Endothelial cell of umbilical vein (primary cell): ENCODE results near the gene MDP1. TPM values are rescaled to one million over a fixed set of nuclear protein-coding genes. Genes with fewer than 3 reads are reported as not detected.
"Not testable (repeated sequence)": the region's sequence is repeated elsewhere in the genome, so short reads cannot be mapped to it uniquely, and the experiment has no call there.

Source experiments
- BruUV-seq: library from RNA; stranded (reverse); fragments of 400-500 nt; replicated peaks from 2 replicates; lab custom pipeline; 2021; lab: Mats Ljungman, UMichigan
- CTCF ChIA-PET: fragments of 300-600, 350-600 bp; sonication (Branson Sonifier 250); formaldehyde crosslinking; loops from one replicate; lab custom pipeline; 2021; ENCODE audit warnings: antibody characterized with exemption, inconsistent platforms; lab: Charles Lee
- POLR2A ChIA-PET: fragments of 300-600, 350-600 bp; sonication (Branson Sonifier 250); formaldehyde crosslinking; loops from one replicate; lab custom pipeline; 2021; ENCODE audit warnings: antibody characterized with exemption, inconsistent platforms; lab: Charles Lee
- DNase-seq: peaks from one replicate; pipeline ENCODE4 v3.0.0-alpha.2; 2011; ENCODE audit warnings: low read depth, low spot score
- FAIRE-seq: peaks from 2 replicates; lab custom pipeline; 2011; peaks lifted over from hg19 to GRCh38; lab: Jason Lieb, UNC
- H2AFZ ChIP-seq: 2 replicates; pipeline ENCODE4 v1.6.0; 2012; ENCODE audit warnings: low read depth, low read length, control low read depth, inconsistent platforms
- H3K27ac ChIP-seq: 2 replicates; pipeline ENCODE4 v1.5.1; 2011; ENCODE audit warnings: low read depth, mild to moderate bottlenecking, control low read depth, low read length, moderate library complexity; ENCODE audit not compliant: insufficient read depth
- H3K27me3 ChIP-seq, 2 experiments: 2 replicates each; pipeline versions ENCODE4 v1.6.0 to v1.6.1; 2011; ENCODE audit warnings: low read length in 2 of 2, mixed read lengths in 1 of 2; ENCODE audit not compliant: control insufficient read depth in 2 of 2, insufficient read depth in 2 of 2
- H3K36me3 ChIP-seq, 2 experiments: 2 replicates in 1 of 2; 3 replicates in 1 of 2; pipeline ENCODE4 v1.5.1; 2011; ENCODE audit warnings: low read length in 2 of 2, mild to moderate bottlenecking in 1 of 2, moderate library complexity in 1 of 2; ENCODE audit not compliant: control insufficient read depth in 2 of 2, insufficient read depth in 2 of 2; ENCODE audit errors: extremely low read depth in 1 of 2
- H3K4me1 ChIP-seq: 3 replicates; pipeline ENCODE4 v1.5.1; 2011; ENCODE audit warnings: mild to moderate bottlenecking, low read length; ENCODE audit not compliant: control insufficient read depth, insufficient read depth; ENCODE audit errors: extremely low read depth
- H3K4me2 ChIP-seq: 2 replicates; pipeline ENCODE4 v1.6.1; 2011; ENCODE audit warnings: low read length, control low read depth, mixed read lengths; ENCODE audit not compliant: insufficient read depth
- H3K4me3 ChIP-seq, 3 experiments: fragments of 200-600 bp in 1 of 3; sonication (generic), shearing (Covaris generic) in 1 of 3; replicated peaks in 1 of 3; 2 replicates each; pipeline ENCODE4 v1.5.1; 2011 to 2016; ENCODE audit warnings: control low read depth in 3 of 3, low read length in 3 of 3, mild to moderate bottlenecking in 2 of 3, inconsistent platforms in 1 of 3, low read depth in 1 of 3, moderate library complexity in 1 of 3; ENCODE audit not compliant: insufficient read depth in 1 of 3
- H3K79me2 ChIP-seq: 2 replicates; pipeline ENCODE4 v1.6.0; 2012; ENCODE audit warnings: low read length, inconsistent platforms; ENCODE audit not compliant: control insufficient read depth, insufficient read depth
- H3K9ac ChIP-seq: replicated peaks from 2 replicates; pipeline ENCODE3; 2011; ENCODE audit warnings: low read length, control low read depth; ENCODE audit not compliant: insufficient read depth; ENCODE audit errors: extremely low read depth
- H3K9me1 ChIP-seq: replicated peaks from 3 replicates; pipeline ENCODE4 v1.6.0; 2011; ENCODE audit warnings: mild to moderate bottlenecking, low read length; ENCODE audit not compliant: control insufficient read depth, insufficient read depth; ENCODE audit errors: extremely low read depth
- H3K9me3 ChIP-seq: replicated peaks from 2 replicates; pipeline ENCODE4 v1.5.1; 2012; ENCODE audit warnings: low read length, inconsistent platforms; ENCODE audit not compliant: control insufficient read depth, insufficient read depth
- H4K20me1 ChIP-seq: replicated peaks from 2 replicates; pipeline ENCODE3; 2011; ENCODE audit warnings: mild to moderate bottlenecking, low read length; ENCODE audit not compliant: control insufficient read depth, insufficient read depth; ENCODE audit errors: extremely low read depth
- CTCF ChIP-seq, 2 donors: IDR thresholded peaks; 1 replicate in 1 of 2; 2 replicates in 1 of 2; pipeline ENCODE4 v1.5.1; 2011; ENCODE audit warnings: low read length in 2 of 2, mild to moderate bottlenecking in 2 of 2, moderate library complexity in 2 of 2, control low read depth in 1 of 2, inconsistent platforms in 1 of 2, low read depth in 1 of 2; ENCODE audit not compliant: insufficient read depth in 1 of 2; ENCODE audit errors: extremely low read depth in 1 of 2
- EZH2 ChIP-seq: IDR thresholded peaks from 2 replicates; pipeline ENCODE4 v1.6.1; 2012; ENCODE audit warnings: borderline replicate concordance, low read depth, mild to moderate bottlenecking, moderate library complexity, low read length, inconsistent platforms; ENCODE audit not compliant: severe bottlenecking
- FOS ChIP-seq: IDR thresholded peaks from 2 replicates; pipeline ENCODE4 v1.6.1; 2011; ENCODE audit warnings: mild to moderate bottlenecking, low read length, moderate library complexity, borderline replicate concordance; ENCODE audit not compliant: insufficient read depth
- GATA2 ChIP-seq: IDR thresholded peaks from 2 replicates; pipeline ENCODE4 v1.7.0; 2011; ENCODE audit warnings: low read depth, mild to moderate bottlenecking, moderate library complexity, mixed read lengths, low read length; ENCODE audit not compliant: insufficient read length, insufficient read depth
- JUN ChIP-seq: IDR thresholded peaks from 2 replicates; pipeline ENCODE4 v1.6.1; 2011; ENCODE audit warnings: borderline replicate concordance, low read depth; ENCODE audit not compliant: insufficient read length, insufficient read depth
- MAX ChIP-seq: IDR thresholded peaks from 2 replicates; pipeline ENCODE4 v1.6.1; 2011; ENCODE audit not compliant: insufficient read depth, insufficient read length
- MYC ChIP-seq: IDR thresholded peaks from one replicate; pipeline ENCODE4 v1.6.1; 2011; ENCODE audit warnings: mild to moderate bottlenecking, low read depth, low read length
- POLR2A ChIP-seq: IDR thresholded peaks from 2 replicates; pipeline ENCODE4 v1.6.1; 2012; ENCODE audit warnings: low read depth, mild to moderate bottlenecking, control low read depth, low read length
- POLR2AphosphoS5 ChIP-seq: IDR thresholded peaks from 2 replicates; pipeline ENCODE4 v1.6.1; 2012; ENCODE audit warnings: low read depth, mild to moderate bottlenecking, control low read depth, low read length, moderate library complexity; ENCODE audit not compliant: insufficient read depth
- dilution Hi-C: fragments of 300-500 bp; cut with MboI; formaldehyde crosslinking; loops from one replicate; pipeline ENCODE4 v1.15.0; 2019; ENCODE audit warnings: low sequenced_read_pairs; ENCODE audit not compliant: extremely low pct_ligation_motif_present
- intact Hi-C: fragments of 100-400 bp; cut with micrococcal nuclease; formaldehyde crosslinking; loops from one replicate; pipeline ENCODE4 v1.10.0; 2022
- polyA plus RNA-seq, 4 experiments: library from polyadenylated mRNA; depleted of rRNA in 3 of 4; stranded (reverse) in 3 of 4; unstranded in 1 of 4; fragments of >200 nt; gene quantifications; 2 replicates each; pipeline versions ENCODE4 v1.2.1 to v1.2.3, GENCODE V29; 2011 to 2012; ENCODE audit warnings: missing spikeins in 1 of 4
- total RNA-seq: library from RNA; stranded (reverse); gene quantifications from 2 replicates; pipeline ENCODE4 v1.2.3, GENCODE V29; 2021

MDP1 gene
- total and polyA plus RNA-seq, 2 donors (not counting 3 experiments of a cell fraction or from before 2014, with no cell fraction given), result 8.1 to 22.7 TPM

GRCh38 chr14:24202538-24202937 is 13.3 kb downstream of the MDP1 start:
- DNase-seq, H3K9ac ChIP-seq, H3K4me3 ChIP-seq, BruUV-seq, H3K4me2 ChIP-seq, H3K79me2 ChIP-seq, H3K4me1 ChIP-seq, H2AFZ ChIP-seq, H3K27me3 ChIP-seq, H3K9me1 ChIP-seq, dilution Hi-C loops, intact Hi-C loops, POLR2A ChIA-PET, H4K20me1 ChIP-seq, H3K27ac ChIP-seq, FAIRE-seq, H3K9me3 ChIP-seq: not testable (repeated sequence)
- CTCF ChIA-PET, result interaction anchor here (0.8 kb wide), 1 partner anchor 11 kb away, joined by 3 read pairs; no protein-coding TSS in a partner anchor
- H3K36me3 ChIP-seq, result peaks cover 6 to 20% of the 10 kb centered on the region in 2 experiments

DNA sequence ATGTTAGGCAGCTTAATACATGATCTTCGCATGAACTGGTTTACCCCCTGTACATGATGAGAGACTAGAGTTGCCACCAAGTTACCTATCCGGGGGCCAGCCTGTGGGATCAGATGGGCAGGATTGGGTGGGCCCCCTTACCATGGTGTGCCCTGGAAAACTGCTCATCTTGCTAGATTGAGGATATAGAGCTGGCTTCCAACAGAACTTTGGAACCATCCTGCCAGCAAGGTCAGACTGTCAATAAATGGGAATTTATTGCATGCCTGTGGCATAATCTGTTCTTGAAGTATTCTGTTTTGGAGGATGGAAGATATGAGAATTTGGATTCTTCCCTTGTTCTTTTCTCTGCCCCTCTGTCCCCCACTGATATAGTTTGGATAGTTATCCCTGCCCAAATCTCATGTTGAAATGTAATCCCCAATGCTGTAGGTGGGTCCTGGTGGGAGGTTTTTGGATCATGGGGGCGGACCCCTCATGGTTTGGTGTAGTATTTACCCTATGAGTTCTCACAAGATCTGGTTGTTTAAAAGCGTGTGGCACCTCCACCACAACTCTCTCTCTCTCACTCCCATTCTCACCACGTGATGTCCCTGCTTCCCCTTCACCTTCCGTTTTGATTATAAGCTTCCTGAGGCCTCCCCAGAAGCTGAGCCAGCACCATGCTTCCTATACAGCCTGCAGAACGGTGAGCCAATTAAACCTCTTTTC is 16.9 kb downstream of the MDP1 start:
- FAIRE-seq, result no peak
- H3K9ac ChIP-seq, result no peak overlapping the region
- BruUV-seq, result no TSS peak
- H3K4me3 ChIP-seq, result no peak overlapping the region
- no peaks in the 10 kb centered on the region for H3K9me1 ChIP-seq
- H3K9me3 ChIP-seq, result no peaks in the 10 kb centered on the region
- TF ChIP-seq JUN (no peak), MYC (no peak), EZH2 (no peak), CTCF (IDR thresholded peaks at IDR 0.05; ENCODE audit: extremely low read depth in 1 of 2, insufficient read depth in 1 of 2, low read depth in 1 of 2, low read length in 2 of 2) (no peak), FOS (no peak), MAX (no peak), GATA2 (no peak), POLR2AphosphoS5 (no peak), POLR2A (no peak)
- no peak overlapping the region for H3K4me2 ChIP-seq
- dilution Hi-C loops (no loop called here), intact Hi-C loops (no loop called here)
- H3K79me2 ChIP-seq, result peaks cover 21% of the 10 kb centered on the region
- no peak overlapping the region for H2AFZ ChIP-seq
- ChIA-PET POLR2A (no interaction called here), CTCF (no interaction called here)
- peaks cover 0 to 2% of the 10 kb centered on the region in 2 experiments for H3K36me3 ChIP-seq
- no peaks in the 10 kb centered on the region for H4K20me1 ChIP-seq
- peaks cover 16% of the 10 kb centered on the region for H3K4me1 ChIP-seq
- no peak for DNase-seq
- H3K27me3 ChIP-seq, result no peaks in the 10 kb centered on the region
- no peak overlapping the region for H3K27ac ChIP-seq
